Neural crest cell (in vitro differentiated cells): ENCODE measurements around the gene AMMECR1. TPM values are rescaled to one million over a fixed set of nuclear protein-coding genes. Genes with fewer than 3 reads are reported as not detected.
A peak's percentile ranks its signal among the peaks of the same experiment; 100 is the strongest.

Experiments used
- DNase-seq: peaks from one replicate; pipeline ENCODE4 v3.0.0; 2021; ENCODE audit warnings: low read depth, mixed read lengths, low spot score
- H3K27ac Mint-ChIP-seq: one replicate; pipeline ENCODE4 v1.8.0; 2021; ENCODE audit warnings: mild to moderate bottlenecking, mixed read lengths; ENCODE audit not compliant: unreplicated experiment
- H3K27me3 Mint-ChIP-seq: 2 replicates; pipeline ENCODE4 v1.8.0; 2021; ENCODE audit warnings: low read depth, mild to moderate bottlenecking, mixed read lengths
- H3K36me3 Mint-ChIP-seq: 2 replicates; pipeline ENCODE4 v1.8.0; 2021; ENCODE audit warnings: low read depth, mild to moderate bottlenecking, mixed read lengths
- H3K4me1 Mint-ChIP-seq: 2 replicates; pipeline ENCODE4 v1.8.0; 2021; ENCODE audit warnings: mixed read lengths
- H3K4me3 Mint-ChIP-seq: one replicate; pipeline ENCODE4 v1.8.0; 2021; ENCODE audit warnings: mild to moderate bottlenecking, mixed read lengths
- H3K9me3 Mint-ChIP-seq: 2 replicates; pipeline ENCODE4 v1.8.0; 2021; ENCODE audit warnings: mixed read lengths
- total RNA-seq: library from RNA; stranded (reverse); gene quantifications from 2 replicates; pipeline ENCODE4 v1.2.1, GENCODE V29; 2021
- TF ChIP-seq, protein P1 (sequence below): fragments of 200-600 bp; sonication (generic); conservative IDR thresholded peaks from 2 replicates; pipeline ENCODE4 v1.5.0; 2021; ENCODE audit warnings: antibody characterized with exemption, mild to moderate bottlenecking

AMMECR1 gene
- total RNA-seq, 1 donor from 2014 or later, result 20.4 TPM

DNA sequence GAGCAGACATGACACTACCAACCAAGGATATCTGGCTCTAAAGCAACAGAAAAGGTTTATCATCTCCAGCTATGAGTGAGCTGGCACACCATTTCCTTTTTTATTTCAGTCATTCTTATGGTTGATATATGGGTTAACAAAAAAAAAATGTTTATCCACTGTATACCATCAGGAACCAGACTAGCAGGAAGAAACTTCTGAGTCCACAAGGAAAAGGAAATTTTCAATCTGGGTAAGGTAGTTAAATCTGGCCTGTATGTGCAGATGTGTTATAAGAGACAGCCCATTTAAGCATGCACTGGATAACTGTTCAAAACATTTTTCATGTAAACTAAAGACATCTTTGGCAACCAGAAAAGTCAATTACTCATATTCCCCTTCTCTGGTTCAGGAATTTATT is 35.0 kb downstream of the AMMECR1 start:
- Mint-ChIP-seq H3K4me3 (no peak overlapping the region), H3K27ac (no peak overlapping the region), H3K4me1 (peaks cover 11% of the 10 kb centered on the region), H3K36me3 (peaks cover 2% of the 10 kb centered on the region), H3K27me3 (no peaks in the 10 kb centered on the region), H3K9me3 (peaks cover 7% of the 10 kb centered on the region)
- DNase-seq, result no peak
- TF ChIP-seq, protein P1, sequence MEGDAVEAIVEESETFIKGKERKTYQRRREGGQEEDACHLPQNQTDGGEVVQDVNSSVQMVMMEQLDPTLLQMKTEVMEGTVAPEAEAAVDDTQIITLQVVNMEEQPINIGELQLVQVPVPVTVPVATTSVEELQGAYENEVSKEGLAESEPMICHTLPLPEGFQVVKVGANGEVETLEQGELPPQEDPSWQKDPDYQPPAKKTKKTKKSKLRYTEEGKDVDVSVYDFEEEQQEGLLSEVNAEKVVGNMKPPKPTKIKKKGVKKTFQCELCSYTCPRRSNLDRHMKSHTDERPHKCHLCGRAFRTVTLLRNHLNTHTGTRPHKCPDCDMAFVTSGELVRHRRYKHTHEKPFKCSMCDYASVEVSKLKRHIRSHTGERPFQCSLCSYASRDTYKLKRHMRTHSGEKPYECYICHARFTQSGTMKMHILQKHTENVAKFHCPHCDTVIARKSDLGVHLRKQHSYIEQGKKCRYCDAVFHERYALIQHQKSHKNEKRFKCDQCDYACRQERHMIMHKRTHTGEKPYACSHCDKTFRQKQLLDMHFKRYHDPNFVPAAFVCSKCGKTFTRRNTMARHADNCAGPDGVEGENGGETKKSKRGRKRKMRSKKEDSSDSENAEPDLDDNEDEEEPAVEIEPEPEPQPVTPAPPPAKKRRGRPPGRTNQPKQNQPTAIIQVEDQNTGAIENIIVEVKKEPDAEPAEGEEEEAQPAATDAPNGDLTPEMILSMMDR, result no peak

DNA sequence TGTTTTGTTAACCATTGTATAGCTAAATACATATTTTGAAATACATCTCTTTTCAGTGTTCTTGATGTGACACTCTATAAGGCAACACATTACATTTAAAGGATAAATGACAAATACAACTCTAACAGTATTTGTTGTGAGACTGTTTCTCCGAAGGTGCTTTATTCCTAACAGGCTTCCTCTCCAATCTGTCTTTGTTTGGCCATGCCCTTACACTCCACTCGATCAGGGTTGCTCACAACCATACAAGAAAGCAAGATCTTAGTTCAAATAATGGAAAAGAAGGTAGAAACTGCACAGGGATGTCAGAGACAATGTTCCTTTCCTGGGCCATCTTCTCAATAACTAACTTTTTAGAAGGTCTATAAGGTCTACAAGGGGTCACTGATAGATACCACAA is 36.5 kb downstream of the AMMECR1 start:
- Mint-ChIP-seq H3K27ac (peak overlapping the region; percentile 25), H3K27me3 (no peaks in the 10 kb centered on the region), H3K9me3 (peaks cover 4% of the 10 kb centered on the region), H3K36me3 (peaks cover 4% of the 10 kb centered on the region), H3K4me1 (peaks cover 12% of the 10 kb centered on the region), H3K4me3 (no peak overlapping the region)
- no peak for DNase-seq
- TF ChIP-seq, protein P1, result no peak

DNA sequence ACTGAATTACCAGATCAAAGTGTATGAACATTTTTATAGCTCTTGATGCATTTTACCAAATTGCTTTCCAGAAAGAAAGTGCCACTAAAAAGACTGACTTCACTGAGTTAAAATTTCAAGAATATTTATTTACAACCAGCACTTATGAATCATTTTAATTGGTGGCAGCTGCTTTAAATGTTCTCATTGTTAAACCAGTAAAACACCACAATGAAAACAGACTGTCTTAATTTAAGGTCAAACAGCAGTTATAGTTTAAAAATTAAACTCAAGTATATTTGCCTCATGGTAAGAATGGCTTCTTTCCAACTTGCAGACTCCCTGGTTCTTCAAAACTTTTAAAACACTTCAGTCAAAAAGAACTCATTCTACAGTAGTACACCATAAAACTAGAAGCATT is 36.9 kb downstream of the AMMECR1 start:
- TF ChIP-seq, protein P1, result no peak
- H3K9me3 Mint-ChIP-seq, result peaks cover 8% of the 10 kb centered on the region
- peaks cover 5% of the 10 kb centered on the region for H3K36me3 Mint-ChIP-seq
- DNase-seq, result no peak
- no peak overlapping the region for H3K4me3 Mint-ChIP-seq
- H3K4me1 Mint-ChIP-seq, result peaks cover 12% of the 10 kb centered on the region
- no peak overlapping the region for H3K27ac Mint-ChIP-seq
- H3K27me3 Mint-ChIP-seq, result no peaks in the 10 kb centered on the region

DNA sequence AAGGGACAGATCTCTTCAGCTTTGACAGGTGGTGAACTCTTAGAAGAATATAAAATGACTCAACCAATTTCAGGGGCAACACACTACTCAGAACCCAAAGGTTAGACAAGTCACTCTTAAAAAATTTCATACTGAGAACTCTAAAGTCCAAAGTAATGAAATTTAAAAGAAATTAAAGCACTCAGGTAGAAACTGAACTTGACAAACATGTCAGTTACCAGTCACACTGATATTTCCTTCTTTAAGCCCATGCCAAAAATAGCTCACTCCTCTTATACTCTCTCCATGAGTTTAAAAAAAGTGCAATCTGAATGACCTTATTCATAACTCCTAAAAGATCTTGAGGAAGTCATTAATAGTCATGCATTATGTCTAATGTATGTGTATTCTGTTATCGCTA is 40.3 kb downstream of the AMMECR1 start:
- H3K4me1 Mint-ChIP-seq, result peaks cover 12% of the 10 kb centered on the region
- TF ChIP-seq, protein P1, result no peak
- no peak overlapping the region for H3K27ac Mint-ChIP-seq
- peaks cover 8% of the 10 kb centered on the region for H3K9me3 Mint-ChIP-seq
- peaks cover 8% of the 10 kb centered on the region for H3K36me3 Mint-ChIP-seq
- H3K4me3 Mint-ChIP-seq, result no peak overlapping the region
- no peaks in the 10 kb centered on the region for H3K27me3 Mint-ChIP-seq
- DNase-seq, result no peak

DNA sequence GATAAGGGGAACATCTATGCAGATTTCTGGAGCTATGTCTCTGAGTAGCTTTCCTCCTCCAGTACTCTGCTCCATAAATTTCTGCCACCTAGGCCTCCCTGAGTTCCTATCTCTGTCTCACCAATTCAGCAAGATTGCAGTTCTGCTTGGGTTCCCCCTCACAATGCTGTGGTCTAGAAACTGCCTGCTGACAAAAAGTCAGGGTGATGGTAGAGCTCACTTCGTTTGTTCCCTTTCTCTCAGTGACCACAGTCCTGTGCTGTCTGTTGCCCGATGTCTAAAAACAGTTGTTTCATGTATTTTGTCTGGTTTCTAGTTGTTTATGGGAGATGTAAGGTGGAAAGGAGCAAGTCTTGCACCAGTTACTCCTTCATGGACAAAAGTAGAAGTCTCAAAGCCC is 41.1 kb downstream of the AMMECR1 start:
- H3K4me1 Mint-ChIP-seq, result peaks cover 12% of the 10 kb centered on the region
- H3K36me3 Mint-ChIP-seq, result peaks cover 8% of the 10 kb centered on the region
- no peak overlapping the region for H3K4me3 Mint-ChIP-seq
- TF ChIP-seq, protein P1, result no peak
- H3K9me3 Mint-ChIP-seq, result peaks cover 8% of the 10 kb centered on the region
- H3K27me3 Mint-ChIP-seq, result no peaks in the 10 kb centered on the region
- H3K27ac Mint-ChIP-seq, result no peak overlapping the region
- DNase-seq, result no peak

DNA sequence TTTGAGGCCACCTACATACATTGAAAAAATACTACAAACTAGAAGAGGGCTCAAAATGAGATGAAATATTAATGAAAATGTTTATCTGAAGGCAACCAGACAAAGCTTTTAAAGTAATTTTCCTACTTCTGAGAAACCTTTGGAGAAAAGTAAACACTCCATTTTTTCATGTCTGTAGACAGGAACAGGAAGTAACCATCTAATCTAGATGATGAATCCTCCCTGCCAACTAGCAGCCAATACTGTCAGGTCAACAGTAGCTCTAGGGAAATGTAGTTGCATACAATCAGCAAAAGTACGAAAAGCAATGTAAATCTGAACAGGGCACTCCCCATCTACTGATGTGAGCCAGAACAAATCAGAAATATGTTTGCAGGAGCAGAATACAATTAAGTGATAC is 49.0 kb downstream of the AMMECR1 start:
- no peaks in the 10 kb centered on the region for H3K27me3 Mint-ChIP-seq
- no peak overlapping the region for H3K4me3 Mint-ChIP-seq
- peaks cover 3% of the 10 kb centered on the region for H3K9me3 Mint-ChIP-seq
- no peaks in the 10 kb centered on the region for H3K4me1 Mint-ChIP-seq
- no peaks in the 10 kb centered on the region for H3K36me3 Mint-ChIP-seq
- DNase-seq, result no peak
- no peak overlapping the region for H3K27ac Mint-ChIP-seq
- TF ChIP-seq, protein P1, result no peak
